SK-N-SH treated with all-trans-retinoic acid at 6 μM for 48 hours (cell line): ENCODE measurements around the gene ACLY.

Source experiments
- ATAC-seq: fragments of 200-7000 bp; cut with Tn5 transposase; 3 replicates; pipeline ENCODE4 v1.9.1; 2020; ENCODE audit warnings: mild to moderate bottlenecking, moderate library complexity
- ARNTL ChIP-seq: fragments of 450-650 bp; formaldehyde crosslinking; IDR thresholded peaks from 2 replicates; pipeline ENCODE4 v1.5.0; 2020; ENCODE audit warnings: low read depth, mild to moderate bottlenecking, moderate library complexity, borderline replicate concordance
- BACH2 ChIP-seq: fragments of 250-450 bp; sonication (Bioruptor Pico); IDR thresholded peaks from 2 replicates; pipeline ENCODE4 v1.9.0; 2021; ENCODE audit warnings: mild to moderate bottlenecking, borderline replicate concordance
- CSDC2 ChIP-seq: fragments of 250-450 bp; sonication (Bioruptor Pico); IDR thresholded peaks from 2 replicates; pipeline ENCODE4 v1.5.0; 2020; ENCODE audit warnings: mild to moderate bottlenecking, moderate library complexity
- ESRRG ChIP-seq: fragments of 250-450 bp; sonication (Bioruptor Pico); IDR thresholded peaks from 2 replicates; pipeline ENCODE4 v1.6.1; 2021; ENCODE audit warnings: mild to moderate bottlenecking
- GLIS3 ChIP-seq: fragments of 250-450 bp; sonication (Bioruptor Pico); IDR thresholded peaks from 2 replicates; pipeline ENCODE4 v1.5.0; 2020; ENCODE audit warnings: mild to moderate bottlenecking, moderate library complexity
- ISL1 ChIP-seq: fragments of 250-450 bp; sonication (Bioruptor Pico); IDR thresholded peaks from 2 replicates; pipeline ENCODE4 v2.1.2; 2022; ENCODE audit warnings: mild to moderate bottlenecking, moderate library complexity
- PATZ1 ChIP-seq: fragments of 250-450 bp; sonication (Bioruptor Pico); IDR thresholded peaks from 2 replicates; pipeline ENCODE4 v1.8.0; 2020; ENCODE audit warnings: mild to moderate bottlenecking, moderate library complexity, borderline replicate concordance
- PPARA ChIP-seq: fragments of 250-450 bp; sonication (Bioruptor Pico); IDR thresholded peaks from 2 replicates; pipeline ENCODE4 v1.5.0; 2020; ENCODE audit warnings: mild to moderate bottlenecking, borderline replicate concordance
- RARB ChIP-seq: fragments of 250-450 bp; sonication (Bioruptor Pico); IDR thresholded peaks from 2 replicates; pipeline ENCODE4 v1.8.0; 2021; ENCODE audit warnings: mild to moderate bottlenecking, moderate library complexity
- SNAI2 ChIP-seq: fragments of 250-450 bp; sonication (Bioruptor Pico); IDR thresholded peaks from 2 replicates; pipeline ENCODE4 v1.5.0; 2020; ENCODE audit warnings: mild to moderate bottlenecking, moderate library complexity
- TCF4 ChIP-seq: fragments of 250-450 bp; sonication (Bioruptor Pico); IDR thresholded peaks from 2 replicates; pipeline ENCODE4 v1.8.0; 2021; ENCODE audit warnings: mild to moderate bottlenecking, moderate library complexity, borderline replicate concordance
- TOX ChIP-seq: fragments of 250-450 bp; sonication (Bioruptor Pico); IDR thresholded peaks from 2 replicates; pipeline ENCODE4 v1.8.0; 2021; ENCODE audit warnings: mild to moderate bottlenecking, moderate library complexity, borderline replicate concordance
- TSHZ2 ChIP-seq: fragments of 250-450 bp; sonication (Bioruptor Pico); IDR thresholded peaks from 2 replicates; pipeline ENCODE4 v1.5.0; 2020; ENCODE audit warnings: mild to moderate bottlenecking, moderate library complexity
- ZC3H10 ChIP-seq: fragments of 250-450 bp; sonication (Bioruptor Pico); IDR thresholded peaks from 2 replicates; pipeline ENCODE4 v1.5.1; 2021; ENCODE audit warnings: mild to moderate bottlenecking, moderate library complexity
- ZFP3 ChIP-seq: fragments of 250-450 bp; sonication (Bioruptor Pico); IDR thresholded peaks from 2 replicates; pipeline ENCODE4 v1.5.0; 2020; ENCODE audit warnings: mild to moderate bottlenecking, moderate library complexity
- ZFP30 ChIP-seq: fragments of 450-650 bp; formaldehyde crosslinking; IDR thresholded peaks from 2 replicates; pipeline ENCODE4 v1.5.0; 2022; ENCODE audit warnings: mild to moderate bottlenecking, moderate library complexity
- ZNF565 ChIP-seq: fragments of 450-650 bp; formaldehyde crosslinking; conservative IDR thresholded peaks from 2 replicates; pipeline ENCODE4 v1.5.0; 2020; ENCODE audit warnings: low read depth, mild to moderate bottlenecking, moderate library complexity
- ZNF70 ChIP-seq: fragments of 450-650 bp; formaldehyde crosslinking; IDR thresholded peaks from 2 replicates; pipeline ENCODE4 v1.5.0; 2020; ENCODE audit warnings: mild to moderate bottlenecking, moderate library complexity
- ZNF8 ChIP-seq: fragments of 450-650 bp; formaldehyde crosslinking; IDR thresholded peaks from 2 replicates; pipeline ENCODE4 v1.5.0; 2020; ENCODE audit warnings: mild to moderate bottlenecking, moderate library complexity
- TF ChIP-seq, protein P1 (sequence below): fragments of 250-450 bp; sonication (Bioruptor Pico); IDR thresholded peaks from 2 replicates; pipeline ENCODE4 v1.8.0; 2021; ENCODE audit warnings: low read depth, mild to moderate bottlenecking, moderate library complexity, borderline replicate concordance
- TF ChIP-seq, protein P2 (sequence below): fragments of 250-450 bp; sonication (Bioruptor Pico); IDR thresholded peaks from 2 replicates; pipeline ENCODE4 v1.5.1; 2020; ENCODE audit warnings: low read depth, mild to moderate bottlenecking, moderate library complexity
- TF ChIP-seq, protein P3 (sequence below): fragments of 250-450 bp; sonication (Bioruptor Pico); IDR thresholded peaks from 2 replicates; pipeline ENCODE4 v1.5.1; 2021; ENCODE audit warnings: mild to moderate bottlenecking, moderate library complexity

The ACLY gene

DNA sequence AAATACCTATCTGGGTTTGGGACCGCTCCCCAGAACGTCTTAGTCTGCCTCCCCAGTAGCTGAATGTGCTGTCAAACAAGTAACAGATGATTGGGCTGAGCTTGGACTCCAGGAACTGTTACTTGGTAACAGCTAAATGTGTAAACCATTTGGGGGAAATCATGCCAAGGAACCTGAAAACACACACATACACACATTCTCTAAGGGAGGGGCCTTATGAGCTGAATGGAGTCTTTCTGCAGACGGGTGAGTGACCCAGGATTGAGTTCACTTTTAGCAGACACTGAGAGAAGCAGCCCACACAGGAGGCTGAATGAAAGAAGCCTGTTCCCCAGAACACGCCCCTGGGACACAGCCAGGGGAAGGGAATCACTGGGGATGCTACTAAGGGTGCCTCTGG is 1.6 kb downstream of the ACLY start:
- TF ChIP-seq ZFP3 (CRISPR knock-in tag) (no peak), ZFP30 (no peak), ISL1 (CRISPR knock-in tag) (no peak), ARNTL (CRISPR knock-in tag) (no peak), BACH2 (CRISPR knock-in tag) (no peak), SNAI2 (CRISPR knock-in tag) (no peak), CSDC2 (CRISPR knock-in tag) (no peak), ZNF565 (no peak), PPARA (CRISPR knock-in tag) (no peak), RARB (CRISPR knock-in tag) (no peak)
- TF ChIP-seq, protein P1, sequence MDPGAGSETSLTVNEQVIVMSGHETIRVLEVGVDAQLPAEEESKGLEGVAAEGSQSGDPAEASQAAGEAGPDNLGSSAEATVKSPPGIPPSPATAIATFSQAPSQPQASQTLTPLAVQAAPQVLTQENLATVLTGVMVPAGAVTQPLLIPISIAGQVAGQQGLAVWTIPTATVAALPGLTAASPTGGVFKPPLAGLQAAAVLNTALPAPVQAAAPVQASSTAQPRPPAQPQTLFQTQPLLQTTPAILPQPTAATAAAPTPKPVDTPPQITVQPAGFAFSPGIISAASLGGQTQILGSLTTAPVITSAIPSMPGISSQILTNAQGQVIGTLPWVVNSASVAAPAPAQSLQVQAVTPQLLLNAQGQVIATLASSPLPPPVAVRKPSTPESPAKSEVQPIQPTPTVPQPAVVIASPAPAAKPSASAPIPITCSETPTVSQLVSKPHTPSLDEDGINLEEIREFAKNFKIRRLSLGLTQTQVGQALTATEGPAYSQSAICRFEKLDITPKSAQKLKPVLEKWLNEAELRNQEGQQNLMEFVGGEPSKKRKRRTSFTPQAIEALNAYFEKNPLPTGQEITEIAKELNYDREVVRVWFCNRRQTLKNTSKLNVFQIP (CRISPR knock-in tag) = no peak
- TF ChIP-seq, protein P2, sequence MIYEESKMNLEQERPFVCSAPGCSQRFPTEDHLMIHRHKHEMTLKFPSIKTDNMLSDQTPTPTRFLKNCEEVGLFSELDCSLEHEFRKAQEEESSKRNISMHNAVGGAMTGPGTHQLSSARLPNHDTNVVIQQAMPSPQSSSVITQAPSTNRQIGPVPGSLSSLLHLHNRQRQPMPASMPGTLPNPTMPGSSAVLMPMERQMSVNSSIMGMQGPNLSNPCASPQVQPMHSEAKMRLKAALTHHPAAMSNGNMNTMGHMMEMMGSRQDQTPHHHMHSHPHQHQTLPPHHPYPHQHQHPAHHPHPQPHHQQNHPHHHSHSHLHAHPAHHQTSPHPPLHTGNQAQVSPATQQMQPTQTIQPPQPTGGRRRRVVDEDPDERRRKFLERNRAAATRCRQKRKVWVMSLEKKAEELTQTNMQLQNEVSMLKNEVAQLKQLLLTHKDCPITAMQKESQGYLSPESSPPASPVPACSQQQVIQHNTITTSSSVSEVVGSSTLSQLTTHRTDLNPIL (CRISPR knock-in tag) = no peak
- ATAC-seq = no peak

DNA sequence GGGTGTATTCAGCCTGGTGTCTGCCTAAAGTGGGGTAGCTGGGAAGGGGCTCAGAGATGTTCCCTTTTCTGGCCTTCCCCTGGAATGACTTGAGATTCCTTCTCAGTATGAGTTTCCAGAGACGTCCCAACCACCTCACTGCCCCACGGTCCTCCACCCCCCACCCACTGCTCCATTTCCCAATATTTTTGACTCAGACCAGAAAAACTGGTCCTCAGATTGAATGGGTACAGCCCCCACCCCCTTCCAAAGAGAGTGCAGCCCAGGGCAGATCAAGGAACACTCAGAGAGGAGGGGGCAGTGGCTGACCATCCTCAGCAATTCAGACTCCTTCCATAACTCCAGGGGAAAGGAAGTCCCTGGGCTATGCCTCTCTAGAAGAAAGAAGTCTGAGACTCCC is 3.2 kb downstream of the ACLY start:
- ATAC-seq = no peak
- no peak for TF ChIP-seq ZNF70 (CRISPR knock-in tag)
- TF ChIP-seq, protein P3, sequence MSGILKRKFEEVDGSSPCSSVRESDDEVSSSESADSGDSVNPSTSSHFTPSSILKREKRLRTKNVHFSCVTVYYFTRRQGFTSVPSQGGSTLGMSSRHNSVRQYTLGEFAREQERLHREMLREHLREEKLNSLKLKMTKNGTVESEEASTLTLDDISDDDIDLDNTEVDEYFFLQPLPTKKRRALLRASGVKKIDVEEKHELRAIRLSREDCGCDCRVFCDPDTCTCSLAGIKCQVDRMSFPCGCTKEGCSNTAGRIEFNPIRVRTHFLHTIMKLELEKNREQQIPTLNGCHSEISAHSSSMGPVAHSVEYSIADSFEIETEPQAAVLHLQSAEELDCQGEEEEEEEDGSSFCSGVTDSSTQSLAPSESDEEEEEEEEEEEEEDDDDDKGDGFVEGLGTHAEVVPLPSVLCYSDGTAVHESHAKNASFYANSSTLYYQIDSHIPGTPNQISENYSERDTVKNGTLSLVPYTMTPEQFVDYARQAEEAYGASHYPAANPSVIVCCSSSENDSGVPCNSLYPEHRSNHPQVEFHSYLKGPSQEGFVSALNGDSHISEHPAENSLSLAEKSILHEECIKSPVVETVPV (CRISPR knock-in tag) = no peak
- no peak for TF ChIP-seq GLIS3
- no peak for TF ChIP-seq TCF4
- TF ChIP-seq TOX (CRISPR knock-in tag) = no peak
- TF ChIP-seq, protein P1 (CRISPR knock-in tag) = no peak
- TF ChIP-seq PATZ1 = no peak
- TF ChIP-seq SNAI2 (CRISPR knock-in tag) = no peak
- no peak for TF ChIP-seq ISL1 (CRISPR knock-in tag)
- no peak for TF ChIP-seq PPARA (CRISPR knock-in tag)
- TF ChIP-seq ZNF8 (CRISPR knock-in tag) = no peak
- TF ChIP-seq ZFP30 = no peak
- TF ChIP-seq BACH2 (CRISPR knock-in tag) = no peak
- TF ChIP-seq RARB (CRISPR knock-in tag) = no peak
- no peak for TF ChIP-seq ARNTL (CRISPR knock-in tag)
- no peak for TF ChIP-seq ESRRG (CRISPR knock-in tag)
- no peak for TF ChIP-seq CSDC2 (CRISPR knock-in tag)
- TF ChIP-seq TSHZ2 (CRISPR knock-in tag) = no peak
- TF ChIP-seq ZNF565 = no peak
- TF ChIP-seq ZC3H10 (CRISPR knock-in tag) = no peak
